ENCODE results near the gene TIGD4.

DNA sequence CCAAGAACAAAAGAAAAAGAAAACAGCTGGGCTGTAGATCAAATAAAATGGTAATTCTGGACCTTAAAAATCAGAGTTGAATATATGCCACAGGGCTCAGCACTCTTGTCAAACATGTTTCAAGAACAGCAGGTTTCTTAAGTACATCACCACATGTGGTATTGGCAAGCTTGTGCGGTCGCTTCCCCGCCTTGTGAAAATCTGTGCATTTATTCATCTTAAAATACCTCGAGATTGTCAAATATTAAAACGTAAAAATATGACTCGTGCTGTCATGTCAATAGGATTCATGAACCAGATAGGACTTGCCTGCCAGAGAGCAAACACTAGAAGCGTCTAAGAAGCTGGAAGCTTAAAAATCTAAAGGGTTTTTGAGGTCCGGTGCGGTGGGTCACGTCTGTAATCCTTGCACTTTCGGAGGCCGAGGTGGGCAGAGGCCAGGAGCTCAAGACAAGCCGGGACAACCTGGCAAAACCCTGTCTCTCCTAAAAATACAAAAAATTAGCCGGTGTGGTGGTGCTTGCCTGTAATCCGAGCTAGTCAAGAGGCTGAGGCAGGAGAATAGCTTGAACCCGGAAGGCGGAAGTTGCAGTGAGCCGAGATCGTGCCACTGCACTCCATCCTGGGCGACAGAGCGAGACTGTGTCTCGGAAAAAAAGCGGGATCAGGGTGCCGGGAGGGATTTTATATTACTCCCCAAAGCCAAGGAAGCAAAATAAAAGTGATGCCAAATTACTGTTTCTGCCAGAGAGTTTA, 59.6 kb downstream of the TIGD4 start:
- TF ChIP-seq POLR2A (IDR thresholded peaks at IDR 0.05) (no peak), POLR2AphosphoS5 (IDR thresholded peaks at IDR 0.05) (no peak)
- TF ChIP-seq, protein P1, sequence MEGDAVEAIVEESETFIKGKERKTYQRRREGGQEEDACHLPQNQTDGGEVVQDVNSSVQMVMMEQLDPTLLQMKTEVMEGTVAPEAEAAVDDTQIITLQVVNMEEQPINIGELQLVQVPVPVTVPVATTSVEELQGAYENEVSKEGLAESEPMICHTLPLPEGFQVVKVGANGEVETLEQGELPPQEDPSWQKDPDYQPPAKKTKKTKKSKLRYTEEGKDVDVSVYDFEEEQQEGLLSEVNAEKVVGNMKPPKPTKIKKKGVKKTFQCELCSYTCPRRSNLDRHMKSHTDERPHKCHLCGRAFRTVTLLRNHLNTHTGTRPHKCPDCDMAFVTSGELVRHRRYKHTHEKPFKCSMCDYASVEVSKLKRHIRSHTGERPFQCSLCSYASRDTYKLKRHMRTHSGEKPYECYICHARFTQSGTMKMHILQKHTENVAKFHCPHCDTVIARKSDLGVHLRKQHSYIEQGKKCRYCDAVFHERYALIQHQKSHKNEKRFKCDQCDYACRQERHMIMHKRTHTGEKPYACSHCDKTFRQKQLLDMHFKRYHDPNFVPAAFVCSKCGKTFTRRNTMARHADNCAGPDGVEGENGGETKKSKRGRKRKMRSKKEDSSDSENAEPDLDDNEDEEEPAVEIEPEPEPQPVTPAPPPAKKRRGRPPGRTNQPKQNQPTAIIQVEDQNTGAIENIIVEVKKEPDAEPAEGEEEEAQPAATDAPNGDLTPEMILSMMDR (IDR thresholded peaks at IDR 0.05) = no peak
